K562 (cell line): ENCODE results near the gene SLC25A1. TPM values are rescaled to one million over a fixed set of nuclear protein-coding genes. Genes with fewer than 3 reads are reported as not detected.

Experiments
- ATAC-seq: fragments of 200-7000 bp; cut with Tn5 transposase; 3 replicates; pipeline ENCODE4 v1.9.1; 2020; ENCODE audit warnings: moderate library complexity
- BruUV-seq: library from RNA; stranded (reverse); fragments of 400-500 nt; replicated peaks from 2 replicates; lab custom pipeline; 2021; lab: Mats Ljungman, UMichigan
- CTCF ChIA-PET: fragments of 300-600 bp; formaldehyde crosslinking; extraction: SDS; loops from one replicate; lab custom pipeline; 2021; ENCODE audit warnings: low intra/inter-chr PET ratio; lab: Yijun Ruan, JAX
- POLR2A ChIA-PET: fragments of 300-600, 350-650 bp; sonication (Branson Sonifier 250); formaldehyde crosslinking; extraction: SDS; loops from one replicate; lab custom pipeline; 2021; ENCODE audit warnings: antibody characterized with exemption, inconsistent platforms; lab: Yijun Ruan, JAX
- DNase-seq, 4 experiments: peaks; one replicate each; pipeline versions ENCODE4 v3.0.0 to v3.0.0-alpha.2; 2011 to 2018; ENCODE audit warnings: low spot score in 3 of 4, mixed read lengths in 3 of 4; ENCODE audit errors: extremely low read depth in 1 of 4
- FAIRE-seq: peaks from 2 replicates; lab custom pipeline; 2011; peaks lifted over from hg19 to GRCh38; lab: Jason Lieb, UNC
- H2AFZ ChIP-seq: 2 replicates; pipeline ENCODE4 v1.6.0; 2011; ENCODE audit warnings: low read depth, low read length, control low read depth, inconsistent platforms
- H3K27ac ChIP-seq: fragments of 200-600 bp; 3 replicates; pipeline ENCODE4 v1.8.0; 2011; ENCODE audit warnings: low read depth, mild to moderate bottlenecking, control low read depth, inconsistent platforms, low read length, moderate library complexity, mixed read lengths; ENCODE audit errors: extremely low read depth
- H3K27me3 ChIP-seq, 2 experiments: fragments of 300-600 bp in 1 of 2; 2 replicates in 1 of 2; 3 replicates in 1 of 2; pipeline versions ENCODE4 v1.6.0 to v1.8.0; 2011; ENCODE audit warnings: inconsistent platforms in 2 of 2, low read length in 2 of 2, mild to moderate bottlenecking in 1 of 2, mixed read lengths in 1 of 2, moderate library complexity in 1 of 2; ENCODE audit not compliant: control insufficient read depth in 2 of 2, insufficient read depth in 2 of 2
- H3K36me3 ChIP-seq: fragments of 300-600 bp; 3 replicates; pipeline ENCODE4 v1.8.0; 2011; ENCODE audit warnings: mild to moderate bottlenecking, low read length, inconsistent platforms; ENCODE audit not compliant: control insufficient read depth, insufficient read depth
- H3K4me1 ChIP-seq, 2 experiments: fragments of 200-600 bp in 1 of 2; replicated peaks in 1 of 2; 2 replicates in 1 of 2; 3 replicates in 1 of 2; pipeline versions ENCODE4 v1.5.1 to v1.8.0; 2011; ENCODE audit warnings: inconsistent platforms in 2 of 2, low read length in 2 of 2, mild to moderate bottlenecking in 1 of 2, mixed read lengths in 1 of 2, moderate library complexity in 1 of 2; ENCODE audit not compliant: control insufficient read depth in 2 of 2, insufficient read depth in 2 of 2
- H3K4me2 ChIP-seq: 2 replicates; pipeline ENCODE4 v1.6.1; 2011; ENCODE audit warnings: low read length, control low read depth, inconsistent platforms, mixed read lengths; ENCODE audit not compliant: insufficient read depth
- H3K4me3 ChIP-seq: fragments of 200-600 bp; sonication (generic), shearing (Covaris generic); 2 replicates; pipeline ENCODE4 v1.5.1; 2016; ENCODE audit warnings: control low read depth, inconsistent platforms
- H3K79me2 ChIP-seq: fragments of 200-600 bp; 3 replicates; pipeline ENCODE4 v1.8.0; 2011; ENCODE audit warnings: low read length, inconsistent platforms; ENCODE audit not compliant: control insufficient read depth, insufficient read depth
- H3K9ac ChIP-seq, 2 experiments: 2 replicates each; pipeline versions ENCODE4 v1.6.0 to v1.6.1; 2011; ENCODE audit warnings: low read depth in 2 of 2, low read length in 2 of 2, control low read depth in 1 of 2, inconsistent platforms in 1 of 2, mild to moderate bottlenecking in 1 of 2, mixed read lengths in 1 of 2; ENCODE audit not compliant: insufficient read depth in 1 of 2
- H3K9me1 ChIP-seq: one replicate; pipeline ENCODE4 v1.6.0; 2011; ENCODE audit warnings: inconsistent platforms, mild to moderate bottlenecking, low read length, moderate library complexity; ENCODE audit not compliant: control insufficient read depth, insufficient read depth
- H3K9me3 ChIP-seq: replicated peaks from 2 replicates; pipeline ENCODE4 v1.5.1; 2011; ENCODE audit warnings: low read depth, low read length, inconsistent platforms; ENCODE audit not compliant: control insufficient read depth, insufficient read depth
- H4K20me1 ChIP-seq: replicated peaks from 2 replicates; pipeline ENCODE4 v1.6.1; 2011; ENCODE audit warnings: low read length, inconsistent platforms, mixed read lengths; ENCODE audit not compliant: control insufficient read depth, insufficient read depth
- ASH1L ChIP-seq: fragments of 450-650 bp; IDR thresholded peaks from 2 replicates; pipeline ENCODE4 v1.6.1; 2018; ENCODE audit warnings: borderline replicate concordance, mild to moderate bottlenecking, low read depth; ENCODE audit not compliant: partially characterized antibody
- ATF1 ChIP-seq, 2 experiments: fragments of 450-650 bp in 1 of 2; IDR thresholded peaks; 2 replicates each; pipeline ENCODE4 v1.6.1; 2016; ENCODE audit warnings: missing compliant biosample characterization in 1 of 2, missing genetic modification characterization in 1 of 2
- CBX3 ChIP-seq, 2 experiments: IDR thresholded peaks; 1 replicate in 1 of 2; 2 replicates in 1 of 2; pipeline ENCODE4 v1.6.1; 2012; ENCODE audit warnings: inconsistent platforms in 2 of 2, low read length in 2 of 2, borderline replicate concordance in 1 of 2, control low read depth in 1 of 2
- CTBP1 ChIP-seq: fragments of 450-650 bp; IDR thresholded peaks from 2 replicates; pipeline ENCODE4 v1.6.1; 2016; ENCODE audit warnings: borderline replicate concordance
- GTF2F1 ChIP-seq: IDR thresholded peaks from 2 replicates; pipeline ENCODE4 v1.6.1; 2011; ENCODE audit warnings: low read depth, low read length, improper control_type of control experiment
- HDAC6 ChIP-seq: IDR thresholded peaks from 2 replicates; pipeline ENCODE4 v1.6.1; 2012; ENCODE audit warnings: low read depth, mild to moderate bottlenecking, control low read depth, inconsistent platforms, low read length, moderate library complexity
- KDM4B ChIP-seq, 2 experiments: fragments of 450-650 bp in 1 of 2; sonication (generic) in 1 of 2; IDR thresholded peaks; 2 replicates each; pipeline ENCODE4 v1.6.1; 2016 to 2017; ENCODE audit warnings: borderline replicate concordance in 2 of 2, antibody characterized with exemption in 1 of 2, low read depth in 1 of 2, mild to moderate bottlenecking in 1 of 2
- LARP7 ChIP-seq: fragments of 450-650 bp; IDR thresholded peaks from 2 replicates; pipeline ENCODE4 v1.6.1; 2016
- MLLT1 ChIP-seq, 2 experiments: fragments of 450-650 bp; IDR thresholded peaks; 2 replicates each; pipeline ENCODE4 v1.6.1; 2016
- PHB ChIP-seq: fragments of 250-450 bp; sonication (Bioruptor Pico); IDR thresholded peaks from 2 replicates; pipeline ENCODE4 v1.5.0; 2021
- TCF7 ChIP-seq: sonication (generic); IDR thresholded peaks from 2 replicates; pipeline ENCODE4 v1.6.1; 2016; ENCODE audit warnings: antibody characterized with exemption, borderline replicate concordance
- TCFL5 ChIP-seq: fragments of 250-450 bp; sonication (Bioruptor Pico); conservative IDR thresholded peaks from 2 replicates; pipeline ENCODE4 v1.6.1; 2021; ENCODE audit warnings: mild to moderate bottlenecking, moderate library complexity, matching md5 sums
- U2AF2 ChIP-seq: fragments of 200-400 bp; formaldehyde crosslinking; optimal IDR thresholded peaks from 2 replicates; pipeline ENCODE3; 2017; ENCODE audit warnings: low read depth, mild to moderate bottlenecking, low read length
- XRCC4 ChIP-seq: IDR thresholded peaks from one replicate; pipeline ENCODE4 v1.6.1; 2011; ENCODE audit not compliant: insufficient read depth, insufficient read length; ENCODE audit errors: extremely low read depth
- ZC3H8 ChIP-seq: fragments of 450-650 bp; IDR thresholded peaks from 2 replicates; pipeline ENCODE4 v1.6.1; 2017
- WGBS: fragments of 100-300 bp; shearing (Covaris generic); methylation state at CpG from one replicate; pipeline ENCODE4 v1.1.6; 2016; ENCODE audit warnings: low coverage, mixed read lengths; ENCODE audit not compliant: insufficient coverage; ENCODE audit errors: missing lambda C conversion rate; 5-methylcytosine and 5-hydroxymethylcytosine counted together
- in situ Hi-C: fragments of 300-500 bp; cut with MboI; formaldehyde crosslinking; loops from 4 replicates; pipeline ENCODE4 v1.15.0; 2018; ENCODE audit warnings: inconsistent platforms, mixed read lengths
- intact Hi-C: fragments of 100-400 bp; cut with micrococcal nuclease; formaldehyde crosslinking; loops from 2 replicates; pipeline ENCODE4 v1.14.2; 2022
- polyA plus RNA-seq, 8 experiments: library from polyadenylated mRNA; depleted of rRNA in 4 of 8; stranded (reverse) in 5 of 8; unstranded in 3 of 8; fragments of >200 nt; fragmentation: Nextera tagmentation in 2 of 8; fragmentation: Illumina TruSeq in 1 of 8; extraction: Ambion mirVana in 2 of 8; extraction: Trizol in 1 of 8; gene quantifications; 2 replicates each; pipeline versions ENCODE4 v1.2.1 to v1.2.3, GENCODE V29; 2011 to 2014; ENCODE audit warnings: inconsistent platforms in 1 of 8, missing spikeins in 1 of 8
- total RNA-seq, 7 experiments: library from RNA; depleted of rRNA in 6 of 7; stranded (reverse); fragments of >200 nt in 6 of 7; fragmentation: Illumina TruSeq in 2 of 7; extraction: Trizol in 2 of 7; gene quantifications; 2 replicates each; pipeline versions ENCODE4 v1.2.1 to v1.2.3, GENCODE V29; 2011 to 2021; ENCODE audit warnings: low replicate concordance in 1 of 7

Gene SLC25A1
- total and polyA plus RNA-seq, 9 of the 15 experiments (the other 6 are each of a cell fraction or from before 2014, with no cell fraction given) = 11.0 to 408 (median 110) TPM

- TF ChIP-seq XRCC4 (no peak), TCFL5 (CRISPR knock-in tag) (no peak), ASH1L (peak; percentile 82), KDM4B (IDR thresholded peaks at IDR 0.05; ENCODE audit: borderline replicate concordance in 2 of 2, low read depth in 1 of 2) (no peak), U2AF2 (no peak), PHB (CRISPR knock-in tag) (no peak), ZC3H8 (no peak), HDAC6 (no peak)
- TF ChIP-seq, all 486 proteins: peak for 18
These were observed 15.3 kb upstream of the SLC25A1 start (continued) for GRCh38 chr22:19193879-19194278.

- H3K27me3 ChIP-seq = peaks cover 48 to 75% of the 10 kb centered on the region in 2 experiments
- no peak for ATAC-seq
- H3K9ac ChIP-seq = peak overlapping the region in 1 of 2 experiments; percentile 33; a peak in 2 of 4 replicates
- peaks cover 0 to 26% of the 10 kb centered on the region in 2 experiments; a peak in 3 of 5 replicates for H3K4me1 ChIP-seq
- H3K9me3 ChIP-seq = no peaks in the 10 kb centered on the region
- no peak overlapping the region for H3K27ac ChIP-seq
- no peaks in the 10 kb centered on the region; the same call in 1 of the 2 replicates for H4K20me1 ChIP-seq
- H3K4me2 ChIP-seq = no peak overlapping the region
- no TSS peak for BruUV-seq
- H2AFZ ChIP-seq = no peak overlapping the region
- DNase-seq = no peak
- no peaks in the 10 kb centered on the region for H3K79me2 ChIP-seq
- no peaks in the 10 kb centered on the region for H3K9me1 ChIP-seq
- 2% methylated on average over 6 of the region's 6 CpGs for WGBS
- intact Hi-C loops (no loop called here), in situ Hi-C loops (no loop called here)
- ChIA-PET POLR2A (interaction anchor here (0.6 to 2.2 kb wide), 7 partner anchors 8 to 667 kb away, joined by 3 to 9 read pairs (median 5); partner anchors contain the start of genes GNB1L and RTL10), CTCF (no interaction called here)
- H3K4me3 ChIP-seq = no peak overlapping the region
- FAIRE-seq = no peak
- H3K36me3 ChIP-seq = no peaks in the 10 kb centered on the region
- TF ChIP-seq ATF1 (CRISPR knock-in tag; IDR thresholded peaks at IDR 0.05) (peak; percentile 9; the same call in 1 of the 2 replicates), ATF1 (tag; IDR thresholded peaks at IDR 0.05) (no peak), CTBP1 (0 out of 2 replicates have a peak, but pooled peaks have one; percentile 6), TCF7 (no peak), MLLT1 (IDR thresholded peaks at IDR 0.05) (no peak), LARP7 (no peak), HDAC6 (0 out of 2 replicates have a peak, but pooled peaks have one; percentile 49), GTF2F1 (no peak), CBX3 (IDR thresholded peaks at IDR 0.05; ENCODE audit: borderline replicate concordance in 1 of 2, low read length in 2 of 2) (peak in 1 of 2 experiments; percentile 61; a peak in 1 of 3 replicates)
These were observed 9.4 kb upstream of the SLC25A1 start for GRCh38 chr22:19187716-19188563.
